Panc1 (cell line): ENCODE data around the gene RPS6KA3.
"Not testable (repeated sequence)": the region's sequence is repeated elsewhere in the genome, so short reads cannot be mapped to it uniquely, and the experiment has no call there.

Experiments
- CTCF ChIP-seq: fragments of 450-650 bp; IDR thresholded peaks from 2 replicates; pipeline ENCODE4 v1.5.1; 2017; ENCODE audit warnings: mild to moderate bottlenecking
- POLR2AphosphoS5 ChIP-seq: IDR thresholded peaks from 2 replicates; pipeline ENCODE4 v1.6.1; 2012; ENCODE audit warnings: mild to moderate bottlenecking, low read depth, low read length, moderate library complexity
- SIN3A ChIP-seq: IDR thresholded peaks from 2 replicates; pipeline ENCODE4 v1.6.1; 2012; ENCODE audit warnings: low read depth, mild to moderate bottlenecking, low read length, moderate library complexity, borderline replicate concordance; ENCODE audit not compliant: insufficient read depth

- TF ChIP-seq CTCF, POLR2AphosphoS5, SIN3A: not testable (repeated sequence)
These were observed 104.2 kb downstream of the RPS6KA3 start for GRCh38 chrX:20162516-20162915.
